Neural progenitor cell (in vitro differentiated cells): ENCODE results near the gene KY. TPM values are rescaled to one million over a fixed set of nuclear protein-coding genes. Genes with fewer than 3 reads are reported as not detected.

Source experiments
- DNase-seq: peaks from one replicate; pipeline ENCODE4 v3.0.0-alpha.2; 2016; ENCODE audit warnings: low spot score
- H2AFZ ChIP-seq: fragments of 200-600 bp; sonication (generic); replicated peaks from 2 replicates; pipeline ENCODE4 v1.6.1; 2016; ENCODE audit warnings: antibody characterized with exemption
- H3F3A ChIP-seq: fragments of 200-600 bp; sonication (generic); 2 replicates; pipeline ENCODE4 v1.6.1; 2016; ENCODE audit warnings: antibody characterized with exemption, low read depth
- H3K27ac ChIP-seq: fragments of 200-600 bp; sonication (generic); 2 replicates; pipeline ENCODE4 v1.5.1; 2016; ENCODE audit warnings: mild to moderate bottlenecking
- H3K27me3 ChIP-seq: fragments of 200-600 bp; sonication (generic); 2 replicates; pipeline ENCODE4 v1.6.1; 2016; ENCODE audit warnings: mild to moderate bottlenecking, moderate library complexity
- H3K36me3 ChIP-seq: fragments of 200-600 bp; sonication (generic); 2 replicates; pipeline ENCODE4 v1.5.1; 2016
- H3K4me1 ChIP-seq: fragments of 200-600 bp; sonication (generic); 2 replicates; pipeline ENCODE4 v1.6.1; 2016; ENCODE audit warnings: mixed run types
- H3K4me2 ChIP-seq: fragments of 200-600 bp; sonication (generic); 2 replicates; pipeline ENCODE4 v1.6.1; 2016
- H3K4me3 ChIP-seq: fragments of 200-600 bp; sonication (generic); 2 replicates; pipeline ENCODE4 v1.5.1; 2016
- H3K79me2 ChIP-seq: fragments of 200-600 bp; sonication (generic); 2 replicates; pipeline ENCODE4 v1.6.1; 2016; ENCODE audit warnings: low read depth
- H3K9ac ChIP-seq: fragments of 200-600 bp; sonication (generic); 2 replicates; pipeline ENCODE4 v1.6.1; 2016
- H3K9me3 ChIP-seq: fragments of 200-600 bp; sonication (generic); 2 replicates; pipeline ENCODE4 v1.5.1; 2016; ENCODE audit warnings: low read depth
- H4K20me1 ChIP-seq: fragments of 200-600 bp; sonication (generic); 2 replicates; pipeline ENCODE4 v1.6.1; 2016; ENCODE audit warnings: low read depth
- H3K27ac Mint-ChIP-seq: 3 replicates; pipeline ENCODE4 v1.8.0; 2021; ENCODE audit warnings: mixed read lengths
- H3K27me3 Mint-ChIP-seq: 2 replicates; pipeline ENCODE4 v1.8.0; 2022; ENCODE audit warnings: low read depth, mild to moderate bottlenecking, inconsistent platforms, moderate library complexity, mixed read lengths; ENCODE audit not compliant: insufficient read depth
- H3K36me3 Mint-ChIP-seq: 3 replicates; pipeline ENCODE4 v1.8.0; 2021; ENCODE audit warnings: mixed read lengths
- H3K4me1 Mint-ChIP-seq: 3 replicates; pipeline ENCODE4 v1.8.0; 2021; ENCODE audit warnings: mixed read lengths
- H3K4me3 Mint-ChIP-seq: 3 replicates; pipeline ENCODE4 v1.8.0; 2021; ENCODE audit warnings: mild to moderate bottlenecking, moderate library complexity, mixed read lengths
- H3K9me3 Mint-ChIP-seq: 3 replicates; pipeline ENCODE4 v1.8.0; 2020; ENCODE audit warnings: mixed read lengths
- CTCF ChIP-seq: fragments of 200-600 bp; sonication (generic); IDR thresholded peaks from 2 replicates; pipeline ENCODE4 v1.5.1; 2017; ENCODE audit warnings: antibody characterized with exemption, mild to moderate bottlenecking
- EZH2 ChIP-seq: fragments of 200-600 bp; sonication (generic); IDR thresholded peaks from 2 replicates; pipeline ENCODE4 v1.6.1; 2017; ENCODE audit warnings: antibody characterized with exemption, mild to moderate bottlenecking, moderate library complexity
- EZH2phosphoT487 ChIP-seq: fragments of 200-600 bp; sonication (generic); IDR thresholded peaks from 2 replicates; pipeline ENCODE4 v1.6.1; 2017; ENCODE audit warnings: antibody characterized with exemption
- total RNA-seq: library from RNA; depleted of rRNA; stranded (reverse); fragments of >200 nt; gene quantifications from 2 replicates; pipeline ENCODE4 v1.2.3, GENCODE V29; 2015; ENCODE audit warnings: low replicate concordance

The KY gene
- total RNA-seq, 1 donor from 2014 or later = not detected

DNA sequence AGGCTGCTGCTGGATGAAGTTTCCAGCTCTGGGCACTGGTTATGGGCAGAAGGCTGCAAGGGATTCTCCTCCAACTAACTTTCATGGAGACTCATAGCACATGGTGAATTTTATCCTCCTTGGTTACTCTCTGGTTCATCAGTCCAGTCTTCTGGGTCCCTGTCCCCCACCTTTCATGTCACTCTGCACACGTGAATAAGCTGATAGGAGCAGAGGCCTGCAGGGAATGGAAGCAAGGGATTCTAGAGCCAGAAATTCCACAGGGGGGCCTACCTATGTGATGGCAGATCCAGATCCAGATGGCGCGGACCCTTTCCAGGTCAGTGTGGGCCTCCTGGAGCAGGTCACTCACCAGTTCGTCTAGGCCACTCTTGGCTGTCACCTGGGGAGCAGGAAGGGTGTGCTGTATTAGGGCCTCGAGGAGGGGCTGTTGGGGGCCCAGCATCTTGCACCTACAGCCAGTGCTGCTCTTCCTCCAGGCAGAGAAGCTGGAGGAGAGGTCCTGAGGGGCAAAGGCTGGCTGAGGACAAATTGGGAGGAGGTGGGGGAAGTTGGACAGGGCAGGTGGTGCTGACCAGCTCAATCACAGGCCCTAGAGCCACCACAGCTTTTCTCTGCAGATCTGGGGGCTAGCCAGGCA lies 30.2 kb downstream of the KY start:
- no peak overlapping the region for H2AFZ ChIP-seq
- no peak overlapping the region for H3K4me2 ChIP-seq
- no peak overlapping the region for H3K4me3 ChIP-seq
- TF ChIP-seq EZH2 (no peak), CTCF (no peak), EZH2phosphoT487 (no peak)
- Mint-ChIP-seq H3K27ac (no peak overlapping the region), H3K9me3 (no peaks in the 10 kb centered on the region), H3K4me1 (peaks cover 8% of the 10 kb centered on the region), H3K36me3 (no peaks in the 10 kb centered on the region), H3K27me3 (peaks cover 5% of the 10 kb centered on the region), H3K4me3 (no peak overlapping the region)
- no peak for DNase-seq
- H3K27ac ChIP-seq = no peak overlapping the region
- H4K20me1 ChIP-seq = no peaks in the 10 kb centered on the region
- H3K79me2 ChIP-seq = no peaks in the 10 kb centered on the region
- no peak overlapping the region for H3K9ac ChIP-seq
- H3K4me1 ChIP-seq = peaks cover 20% of the 10 kb centered on the region
- H3F3A ChIP-seq = no peaks in the 10 kb centered on the region
- no peaks in the 10 kb centered on the region for H3K36me3 ChIP-seq
- H3K27me3 ChIP-seq = no peaks in the 10 kb centered on the region
- H3K9me3 ChIP-seq = no peaks in the 10 kb centered on the region

- peaks cover 5% of the 10 kb centered on the region for H3K27me3 Mint-ChIP-seq
- peaks cover 20% of the 10 kb centered on the region for H3K4me1 ChIP-seq
- H3K27ac Mint-ChIP-seq = no peak overlapping the region
- no peak for DNase-seq
- H3K4me1 Mint-ChIP-seq = peaks cover 8% of the 10 kb centered on the region
- no peak overlapping the region for H3K27ac ChIP-seq
- no peak overlapping the region for H3K4me3 ChIP-seq
- no peaks in the 10 kb centered on the region for H3K9me3 Mint-ChIP-seq
- no peaks in the 10 kb centered on the region for H3K36me3 Mint-ChIP-seq
- H3F3A ChIP-seq = no peaks in the 10 kb centered on the region
- H3K79me2 ChIP-seq = no peaks in the 10 kb centered on the region
- no peak overlapping the region for H2AFZ ChIP-seq
- no peak overlapping the region for H3K4me3 Mint-ChIP-seq
- H3K4me2 ChIP-seq = no peak overlapping the region
- no peak overlapping the region for H3K9ac ChIP-seq
- H3K27me3 ChIP-seq = no peaks in the 10 kb centered on the region
- no peaks in the 10 kb centered on the region for H3K36me3 ChIP-seq
- H4K20me1 ChIP-seq = no peaks in the 10 kb centered on the region
- no peak for TF ChIP-seq EZH2phosphoT487
- TF ChIP-seq CTCF = no peak
- TF ChIP-seq EZH2 = no peak
- H3K9me3 ChIP-seq = no peaks in the 10 kb centered on the region
Measured at GRCh38 chr3:134619884-134620445, 30.9 kb downstream of the KY start.

DNA sequence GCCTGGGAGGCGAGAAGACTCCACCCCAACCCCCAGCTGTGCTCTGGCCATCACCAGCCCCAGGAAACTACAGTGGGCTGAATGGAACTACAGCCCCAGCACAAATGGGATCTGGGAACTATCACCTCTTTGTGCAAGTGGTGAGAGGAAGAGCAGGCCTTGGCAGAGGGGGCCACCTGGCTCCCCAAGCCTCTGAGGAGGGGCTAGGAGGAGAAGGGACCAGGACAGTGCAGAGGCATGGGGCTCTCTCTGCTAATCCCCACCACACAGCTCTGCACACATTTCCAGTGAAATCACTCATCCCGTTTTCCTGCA lies 31.6 kb downstream of the KY start:
- no peaks in the 10 kb centered on the region for H3K79me2 ChIP-seq
- no peak overlapping the region for H2AFZ ChIP-seq
- no peak overlapping the region for H3K4me3 Mint-ChIP-seq
- H3K4me1 ChIP-seq = peaks cover 20% of the 10 kb centered on the region
- no peak for DNase-seq
- H3K27ac Mint-ChIP-seq = peak overlapping the region; percentile 66
- no peak overlapping the region for H3K4me3 ChIP-seq
- no peak for TF ChIP-seq EZH2
- TF ChIP-seq CTCF = no peak
- no peak for TF ChIP-seq EZH2phosphoT487
- no peaks in the 10 kb centered on the region for H3K36me3 Mint-ChIP-seq
- H3K4me1 Mint-ChIP-seq = peaks cover 8% of the 10 kb centered on the region
- H3K4me2 ChIP-seq = peak overlapping the region; percentile 42
- H3F3A ChIP-seq = no peaks in the 10 kb centered on the region
- no peaks in the 10 kb centered on the region for H3K9me3 Mint-ChIP-seq
- no peak overlapping the region for H3K27ac ChIP-seq
- H4K20me1 ChIP-seq = no peaks in the 10 kb centered on the region
- no peaks in the 10 kb centered on the region for H3K36me3 ChIP-seq
- H3K9me3 ChIP-seq = no peaks in the 10 kb centered on the region
- no peaks in the 10 kb centered on the region for H3K27me3 ChIP-seq
- H3K27me3 Mint-ChIP-seq = peaks cover 6% of the 10 kb centered on the region
- H3K9ac ChIP-seq = no peak overlapping the region
